CD4-positive, CD25-positive, alpha-beta regulatory T cell (primary cell): Measurements from ENCODE around the gene FAM20C. TPM values are rescaled to one million over a fixed set of nuclear protein-coding genes. Genes with fewer than 3 reads are reported as not detected.

ENCODE experiments used
- ATAC-seq, 2 donors: fragments of 150-1000 bp; cut with Tn5 transposase; one replicate each; pipeline ENCODE4 v1.10.0; 2021; ENCODE audit warnings: low read depth in 2 of 2, moderate number of reproducible peaks in 2 of 2, moderate library complexity in 1 of 2
- DNase-seq, 3 donors: peaks; one replicate each; pipeline versions ENCODE4 v3.0.0 to v3.0.0-alpha.2; 2012 to 2022; ENCODE audit warnings: mixed read lengths in 1 of 3
- H3K27ac ChIP-seq: one replicate; pipeline ENCODE4 v1.7.0; 2013; ENCODE audit warnings: mild to moderate bottlenecking, low read length; ENCODE audit not compliant: insufficient read depth, poor library complexity, severe bottlenecking
- H3K27me3 ChIP-seq: one replicate; pipeline ENCODE4 v1.7.0; 2013; ENCODE audit warnings: low read length; ENCODE audit not compliant: control insufficient read depth, insufficient read depth
- H3K36me3 ChIP-seq: one replicate; pipeline ENCODE4 v1.7.0; 2013; ENCODE audit warnings: mild to moderate bottlenecking, low read length, moderate library complexity; ENCODE audit not compliant: control insufficient read depth, insufficient read depth
- H3K4me1 ChIP-seq: 2 replicates; pipeline ENCODE4 v1.7.0; 2013; ENCODE audit warnings: mild to moderate bottlenecking, low read length; ENCODE audit not compliant: insufficient read depth, control insufficient read depth, poor library complexity, severe bottlenecking
- H3K4me3 ChIP-seq: one replicate; pipeline ENCODE4 v1.7.0; 2013; ENCODE audit warnings: low read depth, mild to moderate bottlenecking, low read length, moderate library complexity
- H3K9me3 ChIP-seq, 2 experiments: 1 replicate in 1 of 2; 2 replicates in 1 of 2; pipeline ENCODE4 v1.7.0; 2013; ENCODE audit warnings: low read length in 2 of 2, mild to moderate bottlenecking in 1 of 2, moderate library complexity in 1 of 2; ENCODE audit not compliant: control insufficient read depth in 2 of 2
- H3K27ac Mint-ChIP-seq, 3 donors: one replicate each; pipeline ENCODE4 v1.8.0; 2020 to 2022; ENCODE audit warnings: mild to moderate bottlenecking in 3 of 3, mixed read lengths in 3 of 3, moderate library complexity in 2 of 3
- H3K27me3 Mint-ChIP-seq: one replicate; pipeline ENCODE4 v1.8.0; 2022; ENCODE audit warnings: mild to moderate bottlenecking, mixed read lengths
- H3K36me3 Mint-ChIP-seq: one replicate; pipeline ENCODE4 v1.8.0; 2020; ENCODE audit warnings: mixed read lengths
- H3K4me1 Mint-ChIP-seq, 4 donors: one replicate each; pipeline ENCODE4 v1.8.0; 2020 to 2022; ENCODE audit warnings: mixed read lengths in 4 of 4, mild to moderate bottlenecking in 1 of 4
- H3K4me3 Mint-ChIP-seq, 4 donors: one replicate each; pipeline ENCODE4 v1.8.0; 2020 to 2022; ENCODE audit warnings: mild to moderate bottlenecking in 4 of 4, mixed read lengths in 4 of 4, moderate library complexity in 3 of 4
- H3K9me3 Mint-ChIP-seq, 7 donors: one replicate each; pipeline ENCODE4 v1.8.0; 2020 to 2022; ENCODE audit warnings: mixed read lengths in 7 of 7, mild to moderate bottlenecking in 3 of 7, moderate library complexity in 2 of 7
- polyA plus RNA-seq, 4 donors: library from polyadenylated mRNA; unstranded; fragments of 300-500 nt; fragmentation: Illumina TruSeq; gene quantifications; one replicate each; pipeline ENCODE4 v1.2.3, GENCODE V29; 2021
- total RNA-seq: library from RNA; stranded (reverse); gene quantifications from one replicate; pipeline ENCODE4 v1.2.3, GENCODE V29; 2022

The FAM20C gene
- total and polyA plus RNA-seq, 5 donors from 2014 or later = not detected

- no peak overlapping the region for H3K4me3 ChIP-seq
- no peaks in the 10 kb centered on the region for H3K36me3 ChIP-seq
- no peak overlapping the region for H3K27ac ChIP-seq
- no peaks in the 10 kb centered on the region for H3K4me1 ChIP-seq
- no peak for ATAC-seq
- no peaks in the 10 kb centered on the region for H3K9me3 Mint-ChIP-seq
- no peaks in the 10 kb centered on the region for H3K36me3 Mint-ChIP-seq
- no peaks in the 10 kb centered on the region for H3K4me1 Mint-ChIP-seq
- H3K27ac Mint-ChIP-seq = no peak overlapping the region
- peaks cover 4% of the 10 kb centered on the region for H3K27me3 Mint-ChIP-seq
- no peaks in the 10 kb centered on the region for H3K27me3 ChIP-seq
- DNase-seq = no peak
- no peaks in the 10 kb centered on the region for H3K9me3 ChIP-seq
- no peak overlapping the region for H3K4me3 Mint-ChIP-seq
Observed at GRCh38 chr7:173209-173918, 19.0 kb upstream of the FAM20C start.

- no peaks in the 10 kb centered on the region for H3K4me1 Mint-ChIP-seq
- no peaks in the 10 kb centered on the region for H3K27me3 ChIP-seq
- H3K9me3 Mint-ChIP-seq = no peaks in the 10 kb centered on the region
- H3K4me3 Mint-ChIP-seq = no peak overlapping the region
- H3K9me3 ChIP-seq = no peaks in the 10 kb centered on the region
- DNase-seq (no peak), ATAC-seq (no peak)
- H3K4me3 ChIP-seq = no peak overlapping the region
- no peak overlapping the region for H3K27ac Mint-ChIP-seq
- H3K36me3 Mint-ChIP-seq = no peaks in the 10 kb centered on the region
- no peaks in the 10 kb centered on the region for H3K36me3 ChIP-seq
- no peak overlapping the region for H3K27ac ChIP-seq
- H3K27me3 Mint-ChIP-seq = peaks cover 4% of the 10 kb centered on the region
- H3K4me1 ChIP-seq = no peaks in the 10 kb centered on the region
Observed at GRCh38 chr7:174716-175115, 17.7 kb upstream of the FAM20C start.

- Mint-ChIP-seq H3K9me3 (no peaks in the 10 kb centered on the region), H3K27me3 (no peaks in the 10 kb centered on the region), H3K36me3 (no peaks in the 10 kb centered on the region), H3K4me1 (no peaks in the 10 kb centered on the region), H3K27ac (peak overlapping the region in 1 of 3 donors; percentile 35), H3K4me3 (no peak overlapping the region)
- Histone ChIP-seq H3K36me3 (no peaks in the 10 kb centered on the region), H3K4me1 (no peaks in the 10 kb centered on the region), H3K4me3 (no peak overlapping the region), H3K9me3 (no peaks in the 10 kb centered on the region), H3K27ac (no peak overlapping the region), H3K27me3 (no peaks in the 10 kb centered on the region)
- ATAC-seq (no peak), DNase-seq (no peak)
Observed at GRCh38 chr7:175955-176354, 16.4 kb upstream of the FAM20C start.

- H3K27ac Mint-ChIP-seq = no peak overlapping the region
- no peak overlapping the region for H3K4me3 Mint-ChIP-seq
- no peak overlapping the region for H3K27ac ChIP-seq
- no peaks in the 10 kb centered on the region for H3K9me3 Mint-ChIP-seq
- no peak for ATAC-seq
- no peaks in the 10 kb centered on the region for H3K27me3 ChIP-seq
- H3K4me3 ChIP-seq = no peak overlapping the region
- H3K4me1 ChIP-seq = no peaks in the 10 kb centered on the region
- no peaks in the 10 kb centered on the region for H3K27me3 Mint-ChIP-seq
- H3K4me1 Mint-ChIP-seq = no peaks in the 10 kb centered on the region
- H3K36me3 Mint-ChIP-seq = no peaks in the 10 kb centered on the region
- H3K36me3 ChIP-seq = no peaks in the 10 kb centered on the region
- no peak for DNase-seq
- no peaks in the 10 kb centered on the region for H3K9me3 ChIP-seq
Observed at GRCh38 chr7:176381-176780, 16.0 kb upstream of the FAM20C start.

GRCh38 chr7:176786-177459, 15.4 kb upstream of the FAM20C start:
- DNase-seq (no peak), ATAC-seq (no peak)
- no peaks in the 10 kb centered on the region for H3K4me1 Mint-ChIP-seq
- Histone ChIP-seq H3K9me3 (no peaks in the 10 kb centered on the region), H3K4me3 (no peak overlapping the region), H3K27me3 (no peaks in the 10 kb centered on the region), H3K36me3 (no peaks in the 10 kb centered on the region), H3K4me1 (no peaks in the 10 kb centered on the region), H3K27ac (no peak overlapping the region)
- no peaks in the 10 kb centered on the region for H3K36me3 Mint-ChIP-seq
- no peaks in the 10 kb centered on the region for H3K27me3 Mint-ChIP-seq
- no peak overlapping the region for H3K4me3 Mint-ChIP-seq
- H3K27ac Mint-ChIP-seq = no peak overlapping the region
- H3K9me3 Mint-ChIP-seq = no peaks in the 10 kb centered on the region

GRCh38 chr7:178444-178843, 13.9 kb upstream of the FAM20C start:
- Histone ChIP-seq H3K36me3 (no peaks in the 10 kb centered on the region), H3K27me3 (no peaks in the 10 kb centered on the region), H3K4me1 (no peaks in the 10 kb centered on the region), H3K4me3 (no peak overlapping the region), H3K27ac (no peak overlapping the region), H3K9me3 (no peaks in the 10 kb centered on the region)
- Mint-ChIP-seq H3K9me3 (no peaks in the 10 kb centered on the region), H3K36me3 (no peaks in the 10 kb centered on the region), H3K27me3 (no peaks in the 10 kb centered on the region), H3K4me1 (no peaks in the 10 kb centered on the region), H3K4me3 (no peak overlapping the region), H3K27ac (no peak overlapping the region)
- DNase-seq (no peak), ATAC-seq (no peak)

GRCh38 chr7:179209-179681, 13.1 kb upstream of the FAM20C start:
- no peaks in the 10 kb centered on the region for H3K9me3 ChIP-seq
- H3K27me3 ChIP-seq = no peaks in the 10 kb centered on the region
- no peak overlapping the region for H3K27ac ChIP-seq
- DNase-seq = no peak
- H3K36me3 Mint-ChIP-seq = no peaks in the 10 kb centered on the region
- no peaks in the 10 kb centered on the region for H3K36me3 ChIP-seq
- no peaks in the 10 kb centered on the region for H3K27me3 Mint-ChIP-seq
- H3K27ac Mint-ChIP-seq = no peak overlapping the region
- no peaks in the 10 kb centered on the region for H3K4me1 Mint-ChIP-seq
- H3K4me1 ChIP-seq = no peaks in the 10 kb centered on the region
- H3K4me3 Mint-ChIP-seq = no peak overlapping the region
- no peaks in the 10 kb centered on the region for H3K9me3 Mint-ChIP-seq
- no peak overlapping the region for H3K4me3 ChIP-seq
- ATAC-seq = no peak
